Measurements from ENCODE around the gene TUBB. TPM values are rescaled to one million over a fixed set of nuclear protein-coding genes. Genes with fewer than 3 reads are reported as not detected.

TUBB gene
- total and polyA plus RNA-seq, 12 donors: 144 to 440 (median 189) TPM

DNA sequence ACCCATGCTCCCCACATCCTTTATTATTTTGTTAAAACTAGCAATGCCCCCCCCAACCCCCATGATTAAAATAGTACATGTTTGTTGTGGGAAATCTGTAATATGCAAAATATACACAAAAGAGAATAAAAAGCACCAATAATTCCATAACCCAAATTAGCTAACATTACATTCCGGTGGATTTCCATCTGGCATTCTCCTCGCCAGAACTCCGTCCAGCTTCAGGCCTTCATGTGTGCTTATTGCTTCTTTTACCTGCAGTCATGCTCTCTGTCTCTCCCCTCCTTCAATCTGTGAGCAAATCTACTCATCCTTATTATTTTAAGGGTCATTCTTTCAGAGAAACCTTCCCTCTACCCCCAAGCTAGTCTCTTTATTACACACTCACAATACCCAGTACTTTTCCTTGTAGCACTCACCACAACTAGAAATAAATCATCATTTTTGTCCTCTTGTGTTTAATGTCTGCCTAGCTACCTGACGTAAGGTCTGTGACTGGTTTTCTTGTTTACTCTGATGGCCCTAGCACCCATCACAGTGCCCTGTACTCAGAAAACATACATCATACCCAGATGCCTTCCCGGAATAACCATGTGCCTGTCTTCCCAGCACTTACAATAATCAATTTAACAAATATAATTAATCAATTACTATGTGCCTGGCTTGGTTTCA is 49.8 kb downstream of the TUBB start:
- TF ChIP-seq, protein P1, sequence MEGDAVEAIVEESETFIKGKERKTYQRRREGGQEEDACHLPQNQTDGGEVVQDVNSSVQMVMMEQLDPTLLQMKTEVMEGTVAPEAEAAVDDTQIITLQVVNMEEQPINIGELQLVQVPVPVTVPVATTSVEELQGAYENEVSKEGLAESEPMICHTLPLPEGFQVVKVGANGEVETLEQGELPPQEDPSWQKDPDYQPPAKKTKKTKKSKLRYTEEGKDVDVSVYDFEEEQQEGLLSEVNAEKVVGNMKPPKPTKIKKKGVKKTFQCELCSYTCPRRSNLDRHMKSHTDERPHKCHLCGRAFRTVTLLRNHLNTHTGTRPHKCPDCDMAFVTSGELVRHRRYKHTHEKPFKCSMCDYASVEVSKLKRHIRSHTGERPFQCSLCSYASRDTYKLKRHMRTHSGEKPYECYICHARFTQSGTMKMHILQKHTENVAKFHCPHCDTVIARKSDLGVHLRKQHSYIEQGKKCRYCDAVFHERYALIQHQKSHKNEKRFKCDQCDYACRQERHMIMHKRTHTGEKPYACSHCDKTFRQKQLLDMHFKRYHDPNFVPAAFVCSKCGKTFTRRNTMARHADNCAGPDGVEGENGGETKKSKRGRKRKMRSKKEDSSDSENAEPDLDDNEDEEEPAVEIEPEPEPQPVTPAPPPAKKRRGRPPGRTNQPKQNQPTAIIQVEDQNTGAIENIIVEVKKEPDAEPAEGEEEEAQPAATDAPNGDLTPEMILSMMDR (IDR thresholded peaks at IDR 0.05): no peak
- no peaks in the 10 kb centered on the region for H3K27me3 ChIP-seq
- H3K9me3 ChIP-seq: no peaks in the 10 kb centered on the region
- peak overlapping the region in 8 of 10 donors; percentile 27 to 86 (median 70) for H3K27ac ChIP-seq
- DNase-seq (no peak), ATAC-seq (no peak)
- intact Hi-C loops (cut with DNase I): no loop called here
- H3K36me3 ChIP-seq: no peaks in the 10 kb centered on the region
- no peak overlapping the region for H3K4me3 ChIP-seq
- WGBS, 2 donors: 59 to 70% methylated on average over 5 of the region's 5 CpGs
- peaks cover 10 to 43% (median 26%) of the 10 kb centered on the region in 9 donors for H3K4me1 ChIP-seq

DNA sequence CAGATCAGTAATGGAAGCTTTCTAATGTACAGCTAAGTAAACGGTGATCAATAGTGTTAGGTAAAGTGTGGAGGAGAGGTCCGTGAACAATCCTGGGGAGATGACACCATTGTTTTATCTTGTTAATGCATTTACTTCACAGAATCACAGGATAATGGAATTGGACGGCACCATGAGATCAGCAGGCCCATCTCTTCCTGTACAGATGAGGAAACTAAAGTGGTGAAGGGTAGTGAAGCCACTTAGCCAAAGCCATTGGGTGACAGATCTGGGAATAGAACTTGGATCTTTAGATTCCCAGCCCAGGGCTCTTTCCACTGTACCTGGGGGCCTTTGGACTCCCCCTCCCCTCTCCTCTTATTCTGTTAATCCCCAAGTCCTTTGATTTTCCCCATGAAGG is 50.4 kb downstream of the TUBB start:
- TF ChIP-seq, protein P1 (IDR thresholded peaks at IDR 0.05): no peak
- intact Hi-C loops (cut with DNase I): no loop called here
- Histone ChIP-seq H3K36me3 (no peaks in the 10 kb centered on the region), H3K4me3 (no peak overlapping the region), H3K4me1 (peaks cover 10 to 43% (median 24%) of the 10 kb centered on the region in 9 donors), H3K27me3 (no peaks in the 10 kb centered on the region), H3K27ac (peak overlapping the region in 5 of 10 donors; percentile 68 to 86 (median 79)), H3K9me3 (no peaks in the 10 kb centered on the region)
- no peak for ATAC-seq
- WGBS, 2 donors: 88 to 89% methylated on average over 3 of the region's 3 CpGs
- no peak for DNase-seq

GRCh38 chr6:30774701-30775100 is 54.5 kb downstream of the TUBB start:
- Histone ChIP-seq H3K36me3 (no peaks in the 10 kb centered on the region), H3K27ac (peak overlapping the region in 6 of 10 donors; percentile 46 to 76 (median 61)), H3K27me3 (no peaks in the 10 kb centered on the region), H3K4me1 (peaks cover 6 to 50% (median 19%) of the 10 kb centered on the region in 9 donors), H3K9me3 (no peaks in the 10 kb centered on the region), H3K4me3 (no peak overlapping the region)
- TF ChIP-seq, protein P1 (IDR thresholded peaks at IDR 0.05): no peak
- WGBS, 2 donors: 50 to 63% methylated on average over 8 of the region's 8 CpGs
- DNase-seq (peak in 1 of 2 donors; percentile 63), ATAC-seq (peak in 6 of 8 donors; percentile 44 to 84 (median 77))
- intact Hi-C loops (cut with DNase I): no loop called here

Other genes with a start within 250 kb of the TUBB start
- gene HLA-E, start 230.8 kb upstream of the TUBB start, total RNA-seq: 100 to 1,000 TPM; 121 to 482 (median 155) TPM
- gene HLA-E, start 230.8 kb upstream of the TUBB start, polyA plus RNA-seq: 100 to 1,000 TPM; 232 to 263 TPM
- gene GNL1, start 163.9 kb upstream of the TUBB start, total RNA-seq: 10 to 100 TPM; 17.3 to 34.1 (median 19.8) TPM
- 10 to 100 TPM; 20.3 to 29.9 TPM for gene GNL1, start 163.9 kb upstream of the TUBB start, polyA plus RNA-seq
- 1 to 10 TPM; 1.7 to 4.2 (median 2.6) TPM for gene PRR3, start 163.1 kb upstream of the TUBB start, total RNA-seq
- gene PRR3, start 163.1 kb upstream of the TUBB start, polyA plus RNA-seq: 1 to 10 TPM; 4.1 to 8.2 TPM
- 10 to 100 TPM; 37.1 to 49.1 (median 42.1) TPM for gene ABCF1, start 148.9 kb upstream of the TUBB start, total RNA-seq
- gene ABCF1, start 148.9 kb upstream of the TUBB start, polyA plus RNA-seq: 10 to 100 TPM; 32.6 to 36.6 TPM
- gene PPP1R10, start 103.1 kb upstream of the TUBB start, total RNA-seq: 10 to 100 TPM; 24.9 to 51.1 (median 33.1) TPM
- gene PPP1R10, start 103.1 kb upstream of the TUBB start, polyA plus RNA-seq: 10 to 100 TPM in 1 of 2 donors, 1 to 10 TPM in 1; 7.8 to 17.0 TPM
- gene MRPS18B, start 102.5 kb upstream of the TUBB start, total RNA-seq: 100 to 1,000 TPM; 106 to 144 (median 127) TPM
- gene MRPS18B, start 102.5 kb upstream of the TUBB start, polyA plus RNA-seq: 100 to 1,000 TPM in 1 of 2 donors, 10 to 100 TPM in 1; 48.4 to 169 TPM
- 1 to 10 TPM; 1.8 to 4.6 (median 2.8) TPM for gene ATAT1, start 93.5 kb upstream of the TUBB start, total RNA-seq
- gene ATAT1, start 93.5 kb upstream of the TUBB start, polyA plus RNA-seq: 1 to 10 TPM; 3.2 to 4.5 TPM
- gene C6orf136, start 73.2 kb upstream of the TUBB start, total RNA-seq: 10 to 100 TPM; 39.8 to 77.4 (median 53.3) TPM
- 100 to 1,000 TPM in 1 of 2 donors, 10 to 100 TPM in 1; 42.4 to 134 TPM for gene C6orf136, start 73.2 kb upstream of the TUBB start, polyA plus RNA-seq
- gene DHX16, start 47.3 kb upstream of the TUBB start, total RNA-seq: 10 to 100 TPM; 15.9 to 22.9 (median 20.9) TPM
- gene DHX16, start 47.3 kb upstream of the TUBB start, polyA plus RNA-seq: 10 to 100 TPM; 27.1 to 28.6 TPM
- gene PPP1R18, start 33.7 kb upstream of the TUBB start, total RNA-seq: 10 to 100 TPM in 9 of 10 donors, 1 to 10 TPM in 1; 8.2 to 47.7 (median 16.4) TPM
- gene PPP1R18, start 33.7 kb upstream of the TUBB start, polyA plus RNA-seq: 10 to 100 TPM; 24.5 to 35.4 TPM
- 1 to 10 TPM; 1.6 to 7.1 (median 3.1) TPM for gene NRM, start 29.4 kb upstream of the TUBB start, total RNA-seq
- 10 to 100 TPM; 10.4 to 11.6 TPM for gene NRM, start 29.4 kb upstream of the TUBB start, polyA plus RNA-seq
- 10 to 100 TPM; 15.3 to 21.7 (median 19.5) TPM for gene MDC1, start 3.1 kb upstream of the TUBB start, total RNA-seq
- gene MDC1, start 3.1 kb upstream of the TUBB start, polyA plus RNA-seq: 10 to 100 TPM; 11.2 to 18.1 TPM
- gene FLOT1, start 22.3 kb downstream of the TUBB start, total RNA-seq: 100 to 1,000 TPM; 158 to 280 (median 184) TPM
- 100 to 1,000 TPM; 233 to 317 TPM for gene FLOT1, start 22.3 kb downstream of the TUBB start, polyA plus RNA-seq
- gene IER3, start 24.2 kb downstream of the TUBB start, total RNA-seq: 100 to 1,000 TPM in 6 of 10 donors, 10 to 100 TPM in 4; 15.6 to 309 (median 115) TPM
- 10 to 100 TPM; 25.3 to 93.9 TPM for gene IER3, start 24.2 kb downstream of the TUBB start, polyA plus RNA-seq
- gene DDR1, start 164.2 kb downstream of the TUBB start, total RNA-seq: 10 to 100 TPM; 15.5 to 49.2 (median 26.9) TPM
- gene DDR1, start 164.2 kb downstream of the TUBB start, polyA plus RNA-seq: 10 to 100 TPM in 1 of 2 donors, 1 to 10 TPM in 1; 7.3 to 12.1 TPM
- gene GTF2H4, start 187.9 kb downstream of the TUBB start, total RNA-seq: 10 to 100 TPM in 8 of 10 donors, 1 to 10 TPM in 2; 8.3 to 25.1 (median 12.5) TPM
- gene GTF2H4, start 187.9 kb downstream of the TUBB start, polyA plus RNA-seq: 10 to 100 TPM; 15.9 to 27.0 TPM
- 10 to 100 TPM; 13.4 to 28.4 (median 22.5) TPM for gene VARS2, start 193.9 kb downstream of the TUBB start, total RNA-seq
- gene VARS2, start 193.9 kb downstream of the TUBB start, polyA plus RNA-seq: 10 to 100 TPM in 1 of 2 donors, 1 to 10 TPM in 1; 9.3 to 26.0 TPM
- gene SFTA2, start 211.8 kb downstream of the TUBB start, total RNA-seq: not detected
- gene SFTA2, start 211.8 kb downstream of the TUBB start, polyA plus RNA-seq: not detected
- under 1 TPM in 1 of 10 donors, not detected in 9; 0.08 TPM for gene MUCL3, start 220.6 kb downstream of the TUBB start, total RNA-seq
- not detected for gene MUCL3, start 220.6 kb downstream of the TUBB start, polyA plus RNA-seq

All from heart right ventricle (tissue), 16 donors.